Bronchial smooth muscle cell (primary cell): Measurements from ENCODE around the gene KHDRBS1. TPM values are rescaled to one million over a fixed set of nuclear protein-coding genes. Genes with fewer than 3 reads are reported as not detected.

Experiments used
- total RNA-seq: library from RNA; depleted of rRNA; stranded (reverse); fragments of >200 nt; gene quantifications from 2 replicates; pipeline ENCODE4 v1.2.1, GENCODE V29; 2014

Gene KHDRBS1
- total RNA-seq: 36.9 and 50.1 TPM in 2 replicates

GRCh38 chr1:32013386-32014198 lies at the start of gene KHDRBS1:
KHDRBS1 (plus strand) TSS chr1:32013868; CDS start chr1:32013996, 128 bp downstream.

DNA sequence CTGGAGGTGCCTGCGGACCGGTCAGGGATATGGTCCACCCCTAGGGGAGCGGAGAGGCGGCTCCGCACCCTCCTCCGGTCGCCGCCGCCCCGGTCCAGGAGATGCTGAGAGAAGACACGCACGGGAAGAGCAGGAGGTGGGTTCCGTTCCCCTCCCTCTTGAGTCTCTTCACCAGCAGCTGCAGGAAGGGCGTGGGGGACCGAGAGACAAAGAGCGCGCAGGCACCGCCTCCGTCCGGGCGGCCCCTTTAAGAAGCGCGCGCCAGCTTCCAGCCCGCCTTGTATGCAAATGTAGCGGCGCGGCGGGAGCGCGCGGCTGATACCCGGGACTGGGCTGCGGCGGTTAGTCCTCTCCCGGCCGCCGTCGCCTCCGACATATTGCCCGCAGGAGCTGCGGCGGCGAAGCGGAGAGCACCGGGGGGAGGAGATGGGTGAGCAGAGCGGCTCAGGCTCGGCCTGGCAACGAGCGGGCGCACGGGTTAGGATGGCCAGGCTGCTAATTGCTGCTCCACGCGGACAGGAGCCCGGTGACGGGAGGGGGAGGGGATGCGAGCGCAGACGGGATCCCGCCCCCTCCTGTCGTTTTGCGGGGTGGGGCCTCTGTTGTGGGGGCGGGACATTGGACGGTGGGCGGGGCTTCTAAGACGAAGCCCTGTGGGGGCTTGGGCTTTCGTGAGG lies 59.1 kb downstream of the KHDRBS1 start, which contains the start of gene TMEM39B:
Gene TMEM39B (plus strand): TSS at position 318 of the 677 bp plus-strand sequence. CDS start 109 bp downstream, at position 427.

Other genes starting within 250 kb of the KHDRBS1 start
- 6.9 and 10.6 TPM in 2 replicates for gene ADGRB2, start 249.5 kb upstream of the KHDRBS1 start, total RNA-seq
- gene SPOCD1, start 197.8 kb upstream of the KHDRBS1 start, total RNA-seq: 17.4 and 33.6 TPM in 2 replicates
- gene PTP4A2, start 75.5 kb upstream of the KHDRBS1 start, total RNA-seq: 281 and 473 TPM in 2 replicates
- 4.7 and 8.2 TPM in 2 replicates for gene TMEM39B, start 59.1 kb downstream of the KHDRBS1 start, total RNA-seq
- 20.2 and 24.3 TPM in 2 replicates for gene KPNA6, start 94.2 kb downstream of the KHDRBS1 start, total RNA-seq
- gene TXLNA, start 165.8 kb downstream of the KHDRBS1 start, total RNA-seq: 60.1 and 72.3 TPM in 2 replicates
- gene CCDC28B, start 186.7 kb downstream of the KHDRBS1 start, total RNA-seq: 16.1 and 19.5 TPM in 2 replicates
- 0.69 and 1.6 TPM in 2 replicates for gene IQCC, start 191.8 kb downstream of the KHDRBS1 start, total RNA-seq
- gene DCDC2B, start 195.2 kb downstream of the KHDRBS1 start, total RNA-seq: not detected in 2 replicates
- 15.4 and 17.7 TPM in 2 replicates for gene TMEM234, start 208.5 kb downstream of the KHDRBS1 start, total RNA-seq
- gene EIF3I, start 208.5 kb downstream of the KHDRBS1 start, total RNA-seq: 352 and 375 TPM in 2 replicates
- 0.34 and 0.47 TPM in 2 replicates for gene FAM167B, start 233.4 kb downstream of the KHDRBS1 start, total RNA-seq
- 0.16 TPM in 1 of 2 replicates, not detected in the other for gene LCK, start 237.4 kb downstream of the KHDRBS1 start, total RNA-seq